Effector memory CD4-positive, alpha-beta T cell (primary cell): ENCODE results near the gene TSSC4.

ENCODE experiments used
- DNase-seq, 3 donors: peaks; one replicate each; pipeline ENCODE4 v3.0.0-alpha.2; 2020
- H3K27ac ChIP-seq: 2 replicates; pipeline ENCODE4 v1.7.0; 2013; ENCODE audit warnings: mild to moderate bottlenecking, low read length, moderate library complexity; ENCODE audit not compliant: insufficient read depth, poor library complexity, severe bottlenecking
- H3K27me3 ChIP-seq: replicated peaks from 2 replicates; pipeline ENCODE4 v1.7.0; 2013; ENCODE audit warnings: mild to moderate bottlenecking, low read length; ENCODE audit not compliant: insufficient read depth, control insufficient read depth, poor library complexity, severe bottlenecking
- H3K36me3 ChIP-seq: 2 replicates; pipeline ENCODE4 v1.7.0; 2013; ENCODE audit warnings: mild to moderate bottlenecking, low read length, moderate library complexity; ENCODE audit not compliant: control insufficient read depth, insufficient read depth
- H3K4me1 ChIP-seq: 2 replicates; pipeline ENCODE4 v1.7.0; 2013; ENCODE audit warnings: low read length, mild to moderate bottlenecking; ENCODE audit not compliant: control insufficient read depth, insufficient read depth, poor library complexity, severe bottlenecking
- H3K4me3 ChIP-seq: 2 replicates; pipeline ENCODE4 v1.7.0; 2013; ENCODE audit warnings: low read length, low read depth, mild to moderate bottlenecking; ENCODE audit not compliant: insufficient read depth, poor library complexity, severe bottlenecking
- H3K9me3 ChIP-seq: 2 replicates; pipeline ENCODE4 v1.7.0; 2013; ENCODE audit warnings: mild to moderate bottlenecking, low read length, moderate library complexity; ENCODE audit not compliant: control insufficient read depth

The TSSC4 gene

DNA sequence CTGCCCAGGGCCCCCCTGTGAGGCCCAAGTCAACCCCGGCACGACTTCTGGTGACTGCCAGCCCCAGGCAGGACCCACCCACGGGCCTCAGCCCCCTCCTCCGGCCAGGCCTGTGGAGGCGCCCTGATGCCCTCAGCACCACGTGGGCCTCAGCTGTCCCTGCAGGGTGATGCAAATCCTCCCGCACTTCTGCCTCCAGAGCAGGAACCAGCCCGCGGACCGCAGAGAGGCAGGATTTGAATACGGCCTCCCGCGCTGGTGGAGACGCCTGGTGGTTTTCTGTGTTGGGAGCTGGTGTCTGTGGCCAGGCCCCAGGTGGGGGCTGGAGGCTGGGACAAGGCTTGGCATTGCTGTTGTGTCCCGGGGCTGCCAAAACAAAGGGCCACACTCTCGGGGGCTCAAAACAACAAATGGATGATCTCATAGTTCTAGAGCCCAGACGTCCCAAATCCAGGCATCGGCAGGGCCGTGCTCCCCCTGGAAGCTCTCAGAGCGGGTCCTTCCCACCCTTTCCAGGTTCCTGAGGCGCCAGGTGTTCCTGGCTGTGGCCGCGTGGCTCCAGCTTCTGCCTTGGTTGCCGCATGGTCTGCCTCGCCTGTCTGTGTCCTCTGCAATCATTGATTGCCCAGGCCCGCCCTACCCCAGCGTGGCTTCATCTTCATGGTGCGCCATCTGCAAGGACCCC, 24.4 kb downstream of the TSSC4 start:
- H3K27ac ChIP-seq, result no peak overlapping the region
- H3K36me3 ChIP-seq, result no peaks in the 10 kb centered on the region
- DNase-seq, result no peak
- H3K27me3 ChIP-seq, result no peaks in the 10 kb centered on the region
- peaks cover 9% of the 10 kb centered on the region for H3K4me1 ChIP-seq
- H3K4me3 ChIP-seq, result no peak overlapping the region
- no peaks in the 10 kb centered on the region for H3K9me3 ChIP-seq

DNA sequence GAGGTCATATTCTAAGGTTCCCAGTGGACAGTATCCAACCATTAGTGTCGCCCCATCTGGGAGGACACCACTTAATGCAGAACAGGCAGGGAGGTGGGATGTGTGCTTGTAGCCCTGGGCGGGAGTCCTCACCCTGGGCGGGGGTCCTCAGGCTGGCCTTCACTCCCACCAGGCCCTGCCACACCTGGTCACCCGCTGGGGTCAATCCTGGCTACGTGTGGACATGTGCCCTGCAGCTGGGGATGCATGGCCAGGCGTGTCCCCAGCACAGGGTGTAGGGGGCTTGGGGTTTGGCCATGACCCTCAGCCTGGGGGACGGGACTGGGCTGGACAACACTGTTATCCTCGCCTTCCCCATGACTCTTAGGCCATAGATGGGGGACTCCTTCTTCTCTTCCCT, 25.0 kb downstream of the TSSC4 start:
- Histone ChIP-seq H3K27me3 (no peaks in the 10 kb centered on the region), H3K4me1 (peaks cover 4% of the 10 kb centered on the region), H3K36me3 (no peaks in the 10 kb centered on the region), H3K4me3 (no peak overlapping the region), H3K9me3 (no peaks in the 10 kb centered on the region), H3K27ac (no peak overlapping the region)
- DNase-seq, result no peak

DNA sequence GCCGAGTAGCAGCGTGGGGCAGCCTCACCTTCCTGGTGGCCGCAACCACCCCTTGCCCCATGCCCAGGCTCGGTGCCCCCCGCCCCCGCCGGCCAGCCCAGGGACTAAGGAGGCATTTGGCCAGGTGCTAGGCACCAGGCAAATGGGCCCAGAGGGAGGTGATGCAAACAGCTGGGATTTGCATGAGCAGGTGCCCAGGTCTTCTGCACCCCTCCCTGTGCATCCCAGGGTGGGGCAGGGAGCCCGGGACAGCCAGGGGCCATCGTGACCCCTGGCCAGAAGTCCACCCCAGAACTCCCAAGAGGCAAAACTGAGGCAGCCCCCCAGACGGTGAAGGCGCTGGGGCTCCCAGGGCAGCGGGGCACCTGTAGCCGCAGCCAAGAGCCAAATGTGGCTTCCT, 25.7 kb downstream of the TSSC4 start:
- no peaks in the 10 kb centered on the region for H3K4me1 ChIP-seq

DNA sequence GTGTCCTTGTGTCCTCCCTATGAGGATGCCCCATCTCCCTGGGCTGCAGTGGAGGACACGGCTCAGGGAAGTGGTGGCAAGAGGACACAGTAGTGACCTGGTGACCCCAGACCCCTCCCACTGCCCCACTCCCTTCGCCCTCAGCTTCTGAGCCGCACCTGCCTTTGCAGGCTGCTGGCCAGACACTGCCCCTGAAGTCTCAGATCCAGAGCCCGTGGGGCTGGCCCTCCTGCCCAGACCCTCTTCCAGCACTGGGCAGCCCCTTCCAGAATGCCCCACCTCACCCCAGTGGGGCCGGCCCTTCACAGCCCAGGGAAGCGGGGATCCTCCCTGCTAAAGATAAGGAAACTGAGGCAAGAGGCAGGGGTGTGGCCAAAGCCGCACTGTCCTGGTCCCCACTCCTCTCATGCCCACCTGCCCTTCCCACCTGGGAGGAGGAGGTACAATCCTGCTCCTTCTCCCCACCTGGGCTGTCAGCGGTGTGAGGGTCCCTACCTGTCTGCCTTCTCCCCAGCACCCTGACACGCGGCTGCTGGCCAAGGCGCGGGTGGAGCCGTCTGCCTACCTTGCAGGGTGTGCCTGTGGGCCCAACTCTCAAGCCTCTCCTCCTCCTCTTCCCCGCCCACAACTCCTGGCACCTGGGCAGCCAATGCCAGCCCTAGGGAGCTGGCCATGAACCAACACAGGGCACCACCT, 26.4 kb downstream of the TSSC4 start:
- H3K36me3 ChIP-seq, result no peaks in the 10 kb centered on the region
- H3K27ac ChIP-seq, result no peak overlapping the region
- H3K4me1 ChIP-seq, result no peaks in the 10 kb centered on the region
- no peak for DNase-seq
- H3K4me3 ChIP-seq, result no peak overlapping the region
- H3K27me3 ChIP-seq, result no peaks in the 10 kb centered on the region
- no peaks in the 10 kb centered on the region for H3K9me3 ChIP-seq

More for the DNA sequence above, 25.7 kb downstream of the TSSC4 start:
- Histone ChIP-seq H3K36me3 (no peaks in the 10 kb centered on the region), H3K4me3 (no peak overlapping the region), H3K27me3 (no peaks in the 10 kb centered on the region), H3K9me3 (no peaks in the 10 kb centered on the region), H3K27ac (no peak overlapping the region)
- no peak for DNase-seq

GRCh38 chr11:2427721-2428321, 27.3 kb downstream of the TSSC4 start:
- DNase-seq, result no peak
- H3K4me3 ChIP-seq, result no peak overlapping the region
- H3K4me1 ChIP-seq, result no peaks in the 10 kb centered on the region
- H3K36me3 ChIP-seq, result no peaks in the 10 kb centered on the region
- H3K27ac ChIP-seq, result no peak overlapping the region
- H3K9me3 ChIP-seq, result no peaks in the 10 kb centered on the region
- H3K27me3 ChIP-seq, result no peaks in the 10 kb centered on the region

DNA sequence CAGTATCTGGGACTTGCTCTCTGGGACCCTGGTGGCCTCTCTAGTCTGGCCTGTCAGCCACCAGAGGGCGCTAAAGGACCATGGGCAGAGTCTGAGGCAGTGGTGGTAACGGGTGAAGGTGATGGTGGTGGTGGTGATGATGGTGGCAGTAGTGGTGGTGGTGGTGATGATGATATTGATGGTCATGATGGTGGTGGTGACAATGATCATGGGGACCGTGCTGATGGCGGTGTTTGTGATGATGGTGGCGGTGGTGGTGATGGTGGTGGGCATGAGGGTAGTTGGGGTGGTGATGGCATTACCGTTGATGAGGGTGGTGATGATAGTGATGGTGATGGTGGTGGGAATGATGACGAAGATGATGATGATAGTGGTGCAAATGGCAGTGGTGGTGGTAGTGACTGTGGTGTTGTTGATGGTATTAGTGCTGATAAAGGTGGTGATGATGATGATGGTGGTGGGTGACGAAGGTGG, 27.8 kb downstream of the TSSC4 start:
- H3K27me3 ChIP-seq, result no peaks in the 10 kb centered on the region
- H3K9me3 ChIP-seq, result no peaks in the 10 kb centered on the region
- DNase-seq, result peak; percentile 65 to 81 (median 81)
- H3K4me3 ChIP-seq, result no peak overlapping the region
- H3K36me3 ChIP-seq, result no peaks in the 10 kb centered on the region
- no peaks in the 10 kb centered on the region for H3K4me1 ChIP-seq
- no peak overlapping the region for H3K27ac ChIP-seq

- no peaks in the 10 kb centered on the region for H3K36me3 ChIP-seq
- H3K9me3 ChIP-seq, result no peaks in the 10 kb centered on the region
- H3K27me3 ChIP-seq, result no peaks in the 10 kb centered on the region
- H3K4me1 ChIP-seq, result no peaks in the 10 kb centered on the region
- no peak overlapping the region for H3K27ac ChIP-seq
- DNase-seq, result no peak
- H3K4me3 ChIP-seq, result no peak overlapping the region
These were observed 30.8 kb downstream of the TSSC4 start for GRCh38 chr11:2431395-2431794.

DNA sequence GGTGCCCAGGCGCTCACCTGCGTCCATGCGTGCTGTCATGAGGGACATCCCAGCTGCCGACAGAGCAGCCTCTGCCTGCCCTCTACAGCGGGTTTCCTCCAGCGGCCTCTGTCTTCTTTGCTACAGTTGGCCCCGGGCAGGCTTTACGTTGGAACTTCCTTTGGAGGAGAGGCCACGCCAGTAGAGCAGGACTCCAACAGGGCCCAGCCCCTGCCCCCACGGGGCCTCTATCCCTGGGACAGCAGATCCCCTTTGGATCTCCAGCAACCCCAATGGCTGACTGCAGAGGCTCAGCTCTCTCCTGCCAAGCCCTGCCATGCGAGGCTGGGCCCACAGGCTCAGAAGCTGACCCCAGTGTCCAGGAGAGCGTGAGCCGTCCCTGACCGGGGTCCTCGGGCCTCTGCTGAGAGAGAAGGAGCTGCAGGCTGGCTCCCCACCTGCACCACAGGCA, 31.6 kb downstream of the TSSC4 start:
- no peak overlapping the region for H3K4me3 ChIP-seq
- no peaks in the 10 kb centered on the region for H3K36me3 ChIP-seq
- no peaks in the 10 kb centered on the region for H3K4me1 ChIP-seq
- no peaks in the 10 kb centered on the region for H3K9me3 ChIP-seq
- DNase-seq, result no peak
- no peaks in the 10 kb centered on the region for H3K27me3 ChIP-seq
- no peak overlapping the region for H3K27ac ChIP-seq

DNA sequence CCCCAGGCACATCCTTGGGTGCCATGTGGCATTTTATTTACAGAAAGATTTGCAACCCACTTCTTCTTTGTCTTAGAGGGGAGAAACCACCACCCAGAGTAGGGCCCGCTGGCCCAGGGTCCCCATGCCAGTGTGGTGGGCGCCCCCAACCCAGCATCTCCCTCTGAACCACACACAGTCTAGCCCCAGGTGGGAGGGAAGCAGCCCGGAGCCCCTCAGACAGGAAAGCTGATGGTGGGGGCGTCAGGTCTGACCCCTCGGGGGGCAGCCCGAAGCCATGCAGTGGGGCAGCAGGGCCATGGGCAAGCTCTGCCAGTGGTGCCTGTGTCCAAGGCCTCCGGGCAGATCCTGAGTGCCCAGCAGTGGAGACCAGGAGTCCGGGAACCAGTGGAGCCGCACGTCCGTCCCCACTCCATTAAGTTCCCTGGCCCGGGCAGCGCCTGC, 32.1 kb downstream of the TSSC4 start:
- no peaks in the 10 kb centered on the region for H3K27me3 ChIP-seq
- H3K4me3 ChIP-seq, result no peak overlapping the region
- no peaks in the 10 kb centered on the region for H3K4me1 ChIP-seq
- H3K27ac ChIP-seq, result no peak overlapping the region
- DNase-seq, result no peak
- no peaks in the 10 kb centered on the region for H3K36me3 ChIP-seq
- no peaks in the 10 kb centered on the region for H3K9me3 ChIP-seq
